Measurements from ENCODE around the gene DUSP16.

- TF ChIP-seq CTCF (IDR thresholded peaks at IDR 0.05; ENCODE audit: low read length): no peak
- no peak for TF ChIP-seq EZH2phosphoT487 (IDR thresholded peaks at IDR 0.05; ENCODE audit: low read length)
Observed at GRCh38 chr12:12503384-12504078, 59.1 kb downstream of the DUSP16 start.

Measured in MM.1S (cell line).